ENCODE data around the gene MPPED1.

MPPED1 gene

DNA sequence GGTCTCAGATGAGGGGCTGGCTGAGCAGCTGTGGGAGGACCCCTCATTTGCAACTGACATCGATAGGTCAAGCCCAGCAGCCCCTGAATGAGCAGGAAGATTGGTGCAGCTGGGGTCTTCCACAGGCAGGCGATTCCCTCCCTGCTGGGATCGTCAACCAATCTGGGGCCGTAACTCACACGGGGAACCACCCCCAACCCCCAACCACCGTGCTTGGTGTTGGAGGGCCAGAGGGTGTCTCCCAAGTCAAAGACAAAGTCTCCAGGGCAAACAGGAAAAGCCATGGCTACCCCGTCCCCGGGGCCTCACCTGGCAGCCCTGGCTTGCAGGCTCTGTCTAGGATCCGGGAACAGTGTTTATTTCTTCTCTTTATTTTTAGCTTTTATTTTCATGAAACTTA is 41.8 kb upstream of the MPPED1 start:
- no peak for TF ChIP-seq EGR1 (IDR thresholded peaks at IDR 0.05)
- TF ChIP-seq EP300 (IDR thresholded peaks at IDR 0.05; ENCODE audit: borderline replicate concordance): no peak
- TF ChIP-seq, protein P1, sequence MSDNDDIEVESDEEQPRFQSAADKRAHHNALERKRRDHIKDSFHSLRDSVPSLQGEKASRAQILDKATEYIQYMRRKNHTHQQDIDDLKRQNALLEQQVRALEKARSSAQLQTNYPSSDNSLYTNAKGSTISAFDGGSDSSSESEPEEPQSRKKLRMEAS (IDR thresholded peaks at IDR 0.05): no peak
- TF ChIP-seq TEAD4 (IDR thresholded peaks at IDR 0.05): no peak
- no peak for TF ChIP-seq ZBTB7A (IDR thresholded peaks at IDR 0.05; ENCODE audit: low read depth)
- no peak for TF ChIP-seq NFIC (IDR thresholded peaks at IDR 0.05)
- no peak for TF ChIP-seq TCF12 (IDR thresholded peaks at IDR 0.05; ENCODE audit: low read depth)
- no peak for TF ChIP-seq RAD21 (IDR thresholded peaks at IDR 0.05; ENCODE audit: low read depth)
- TF ChIP-seq, protein P2, sequence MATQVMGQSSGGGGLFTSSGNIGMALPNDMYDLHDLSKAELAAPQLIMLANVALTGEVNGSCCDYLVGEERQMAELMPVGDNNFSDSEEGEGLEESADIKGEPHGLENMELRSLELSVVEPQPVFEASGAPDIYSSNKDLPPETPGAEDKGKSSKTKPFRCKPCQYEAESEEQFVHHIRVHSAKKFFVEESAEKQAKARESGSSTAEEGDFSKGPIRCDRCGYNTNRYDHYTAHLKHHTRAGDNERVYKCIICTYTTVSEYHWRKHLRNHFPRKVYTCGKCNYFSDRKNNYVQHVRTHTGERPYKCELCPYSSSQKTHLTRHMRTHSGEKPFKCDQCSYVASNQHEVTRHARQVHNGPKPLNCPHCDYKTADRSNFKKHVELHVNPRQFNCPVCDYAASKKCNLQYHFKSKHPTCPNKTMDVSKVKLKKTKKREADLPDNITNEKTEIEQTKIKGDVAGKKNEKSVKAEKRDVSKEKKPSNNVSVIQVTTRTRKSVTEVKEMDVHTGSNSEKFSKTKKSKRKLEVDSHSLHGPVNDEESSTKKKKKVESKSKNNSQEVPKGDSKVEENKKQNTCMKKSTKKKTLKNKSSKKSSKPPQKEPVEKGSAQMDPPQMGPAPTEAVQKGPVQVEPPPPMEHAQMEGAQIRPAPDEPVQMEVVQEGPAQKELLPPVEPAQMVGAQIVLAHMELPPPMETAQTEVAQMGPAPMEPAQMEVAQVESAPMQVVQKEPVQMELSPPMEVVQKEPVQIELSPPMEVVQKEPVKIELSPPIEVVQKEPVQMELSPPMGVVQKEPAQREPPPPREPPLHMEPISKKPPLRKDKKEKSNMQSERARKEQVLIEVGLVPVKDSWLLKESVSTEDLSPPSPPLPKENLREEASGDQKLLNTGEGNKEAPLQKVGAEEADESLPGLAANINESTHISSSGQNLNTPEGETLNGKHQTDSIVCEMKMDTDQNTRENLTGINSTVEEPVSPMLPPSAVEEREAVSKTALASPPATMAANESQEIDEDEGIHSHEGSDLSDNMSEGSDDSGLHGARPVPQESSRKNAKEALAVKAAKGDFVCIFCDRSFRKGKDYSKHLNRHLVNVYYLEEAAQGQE (IDR thresholded peaks at IDR 0.05; ENCODE audit: low read depth): no peak
- no peak for TF ChIP-seq YY1 (IDR thresholded peaks at IDR 0.05; ENCODE audit: low read depth)
- TF ChIP-seq TAF1 (IDR thresholded peaks at IDR 0.05; ENCODE audit: low read depth): no peak
- TF ChIP-seq, protein P3, sequence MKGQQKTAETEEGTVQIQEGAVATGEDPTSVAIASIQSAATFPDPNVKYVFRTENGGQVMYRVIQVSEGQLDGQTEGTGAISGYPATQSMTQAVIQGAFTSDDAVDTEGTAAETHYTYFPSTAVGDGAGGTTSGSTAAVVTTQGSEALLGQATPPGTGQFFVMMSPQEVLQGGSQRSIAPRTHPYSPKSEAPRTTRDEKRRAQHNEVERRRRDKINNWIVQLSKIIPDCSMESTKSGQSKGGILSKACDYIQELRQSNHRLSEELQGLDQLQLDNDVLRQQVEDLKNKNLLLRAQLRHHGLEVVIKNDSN (IDR thresholded peaks at IDR 0.05): no peak
- TF ChIP-seq FOXM1 (IDR thresholded peaks at IDR 0.05; ENCODE audit: borderline replicate concordance, low read depth): no peak
- no peak for TF ChIP-seq CEBPB (IDR thresholded peaks at IDR 0.05)
- TF ChIP-seq CREB1 (IDR thresholded peaks at IDR 0.05; ENCODE audit: low read depth): no peak

DNA sequence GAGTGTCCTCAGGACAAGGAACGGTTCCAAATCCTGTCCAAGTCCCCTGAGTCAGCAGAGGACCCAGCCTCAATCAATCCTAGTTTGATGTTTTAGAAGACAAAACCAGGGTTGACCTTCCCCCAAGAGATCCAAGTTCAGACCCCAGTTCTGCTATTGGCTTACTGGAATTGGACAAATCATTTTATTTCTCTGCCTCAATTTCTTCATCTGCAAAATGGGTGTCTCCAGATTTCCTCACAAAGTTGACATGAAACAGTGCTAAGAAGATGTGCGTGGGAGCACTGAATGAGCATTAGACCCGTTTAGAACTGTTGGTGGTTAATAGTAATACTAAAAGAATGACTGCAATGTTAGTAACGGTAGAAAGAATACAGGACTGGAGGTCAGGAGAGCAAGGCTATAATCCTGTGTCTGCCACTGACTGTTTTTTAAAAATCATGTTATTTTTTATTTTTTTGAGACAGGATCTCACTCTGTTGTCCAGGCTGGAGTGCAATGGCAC is 35.8 kb upstream of the MPPED1 start:
- TF ChIP-seq CEBPB (IDR thresholded peaks at IDR 0.05): no peak
- TF ChIP-seq, protein P2 (IDR thresholded peaks at IDR 0.05; ENCODE audit: low read depth): no peak
- TF ChIP-seq, protein P3 (IDR thresholded peaks at IDR 0.05): no peak
- TF ChIP-seq NFIC (IDR thresholded peaks at IDR 0.05): no peak
- TF ChIP-seq EGR1 (IDR thresholded peaks at IDR 0.05): no peak
- TF ChIP-seq FOXM1 (IDR thresholded peaks at IDR 0.05; ENCODE audit: borderline replicate concordance, low read depth): no peak
- no peak for TF ChIP-seq ZBTB7A (IDR thresholded peaks at IDR 0.05; ENCODE audit: low read depth)
- TF ChIP-seq, protein P1 (IDR thresholded peaks at IDR 0.05): no peak
- no peak for TF ChIP-seq TEAD4 (IDR thresholded peaks at IDR 0.05)
- no peak for TF ChIP-seq CREB1 (IDR thresholded peaks at IDR 0.05; ENCODE audit: low read depth)
- TF ChIP-seq TAF1 (IDR thresholded peaks at IDR 0.05; ENCODE audit: low read depth): no peak
- TF ChIP-seq YY1 (IDR thresholded peaks at IDR 0.05; ENCODE audit: low read depth): no peak
- TF ChIP-seq TCF12 (IDR thresholded peaks at IDR 0.05; ENCODE audit: low read depth): no peak
- no peak for TF ChIP-seq RAD21 (IDR thresholded peaks at IDR 0.05; ENCODE audit: low read depth)
- TF ChIP-seq EP300 (IDR thresholded peaks at IDR 0.05; ENCODE audit: borderline replicate concordance): no peak

DNA sequence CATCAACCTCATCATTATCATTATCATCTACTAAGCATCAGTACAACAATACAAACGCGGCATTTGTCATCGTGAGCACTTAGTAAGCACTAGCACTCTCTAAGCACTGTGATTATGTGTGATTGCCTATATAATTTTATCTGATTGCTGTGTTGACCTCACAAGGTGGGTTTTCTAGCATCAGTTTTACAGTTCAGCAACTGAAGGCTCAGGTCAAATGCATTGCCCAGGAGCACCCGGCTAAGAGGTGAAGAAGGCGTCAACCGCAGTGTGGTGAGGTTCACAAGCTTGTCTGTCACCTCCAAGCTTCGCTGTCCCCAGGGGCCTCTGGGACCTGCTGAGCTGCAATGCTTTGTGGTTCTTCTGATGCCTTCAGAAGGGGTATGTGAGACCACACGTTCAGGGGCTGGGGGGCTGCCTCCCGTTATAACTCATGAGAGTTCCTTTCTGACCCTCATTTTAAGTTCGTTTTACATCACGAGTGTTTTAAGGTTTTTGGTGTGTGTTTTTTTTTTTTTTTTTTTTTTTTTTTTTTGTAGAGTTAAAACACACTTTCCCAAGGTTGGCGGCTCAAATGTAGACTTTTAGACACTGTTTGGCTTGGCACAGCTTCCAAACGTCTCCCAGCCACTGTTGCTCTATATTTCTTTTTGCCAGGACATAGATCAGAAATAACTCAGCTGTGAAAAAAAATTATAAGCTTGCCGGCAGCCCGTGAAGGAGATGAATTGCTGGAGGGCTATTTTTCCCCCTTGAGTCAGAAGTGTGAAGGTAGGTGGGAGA is 34.9 kb upstream of the MPPED1 start:
- TF ChIP-seq FOXM1 (IDR thresholded peaks at IDR 0.05; ENCODE audit: borderline replicate concordance, low read depth) (no peak), CEBPB (IDR thresholded peaks at IDR 0.05) (no peak), TCF12 (IDR thresholded peaks at IDR 0.05; ENCODE audit: low read depth) (no peak), YY1 (IDR thresholded peaks at IDR 0.05; ENCODE audit: low read depth) (no peak), EP300 (IDR thresholded peaks at IDR 0.05; ENCODE audit: borderline replicate concordance) (no peak), ZBTB7A (IDR thresholded peaks at IDR 0.05; ENCODE audit: low read depth) (no peak), EGR1 (IDR thresholded peaks at IDR 0.05) (no peak)

DNA sequence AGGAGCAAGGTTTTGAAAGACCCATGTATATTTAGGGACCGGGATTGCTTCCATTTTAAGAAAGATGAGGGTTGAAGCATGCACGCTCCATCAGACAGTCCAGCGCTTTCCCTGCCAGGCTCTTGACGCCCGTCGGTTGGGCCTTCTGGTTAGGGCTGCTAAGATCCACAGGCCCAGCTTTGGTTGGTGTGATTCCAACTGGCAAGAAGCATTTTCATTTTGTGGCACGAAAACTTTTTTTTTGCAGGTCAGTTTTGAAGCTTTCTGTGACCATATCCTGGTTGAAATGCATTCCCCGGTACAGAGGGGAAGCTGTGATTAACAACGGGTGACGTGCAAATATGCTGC is 34.3 kb upstream of the MPPED1 start:
- TF ChIP-seq, protein P1 (IDR thresholded peaks at IDR 0.05): no peak
- no peak for TF ChIP-seq TEAD4 (IDR thresholded peaks at IDR 0.05)
- no peak for TF ChIP-seq TAF1 (IDR thresholded peaks at IDR 0.05; ENCODE audit: low read depth)
- TF ChIP-seq EGR1 (IDR thresholded peaks at IDR 0.05): no peak
- TF ChIP-seq NFIC (IDR thresholded peaks at IDR 0.05): no peak
- TF ChIP-seq ZBTB7A (IDR thresholded peaks at IDR 0.05; ENCODE audit: low read depth): no peak
- TF ChIP-seq CEBPB (IDR thresholded peaks at IDR 0.05): no peak
- TF ChIP-seq RAD21 (IDR thresholded peaks at IDR 0.05; ENCODE audit: low read depth): no peak
- TF ChIP-seq TCF12 (IDR thresholded peaks at IDR 0.05; ENCODE audit: low read depth): no peak
- no peak for TF ChIP-seq EP300 (IDR thresholded peaks at IDR 0.05; ENCODE audit: borderline replicate concordance)
- TF ChIP-seq, protein P2 (IDR thresholded peaks at IDR 0.05; ENCODE audit: low read depth): no peak
- no peak for TF ChIP-seq CREB1 (IDR thresholded peaks at IDR 0.05; ENCODE audit: low read depth)
- no peak for TF ChIP-seq FOXM1 (IDR thresholded peaks at IDR 0.05; ENCODE audit: borderline replicate concordance, low read depth)
- TF ChIP-seq, protein P3 (IDR thresholded peaks at IDR 0.05): no peak
